Caki2 (cell line): ENCODE data around the gene GRIK2. TPM values are rescaled to one million over a fixed set of nuclear protein-coding genes. Genes with fewer than 3 reads are reported as not detected.
"Not testable (repeated sequence)": the region's sequence is repeated elsewhere in the genome, so short reads cannot be mapped to it uniquely, and the experiment has no call there.

ENCODE experiments used
- DNase-seq: peaks from one replicate; pipeline ENCODE4 v3.0.0-alpha.2; 2015; ENCODE audit warnings: low read depth
- in situ Hi-C: cut with HindIII; loops from 2 replicates; pipeline ENCODE4 v1.10.0; 2016; ENCODE audit warnings: low sequenced_read_pairs, low pct_unique_long_range_greater_than_20kb, mixed read lengths
- total RNA-seq: library from RNA; depleted of rRNA; stranded (reverse); fragments of >200 nt; shearing (Covaris generic); gene quantifications from 2 replicates; pipeline ENCODE4 v1.2.3, GENCODE V29; 2014; ENCODE audit warnings: low replicate concordance

Gene GRIK2
- total RNA-seq, 1 experiment from 2014 or later, result 0.03 TPM

DNA sequence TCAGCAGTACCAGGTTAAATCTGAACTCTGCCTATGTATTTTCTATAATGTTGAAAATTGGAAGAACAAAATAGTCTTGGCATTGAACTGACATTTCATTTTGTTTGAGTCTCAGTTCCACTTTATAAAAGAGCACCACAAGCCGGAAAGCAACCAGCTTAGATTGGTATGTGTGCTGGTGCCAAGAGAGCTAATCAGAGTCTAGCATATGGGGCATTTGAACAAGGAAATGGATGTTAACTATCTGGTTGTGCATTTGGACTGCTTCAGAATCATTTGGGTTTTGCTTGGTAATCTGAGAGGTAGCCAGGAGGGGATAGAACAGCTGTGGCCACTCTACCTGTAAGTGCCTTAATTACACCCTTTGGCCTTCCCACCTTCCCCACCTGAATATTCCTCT lies 184.8 kb downstream of the GRIK2 start:
- DNase-seq, result no peak
- in situ Hi-C loops, result no loop called here

DNA sequence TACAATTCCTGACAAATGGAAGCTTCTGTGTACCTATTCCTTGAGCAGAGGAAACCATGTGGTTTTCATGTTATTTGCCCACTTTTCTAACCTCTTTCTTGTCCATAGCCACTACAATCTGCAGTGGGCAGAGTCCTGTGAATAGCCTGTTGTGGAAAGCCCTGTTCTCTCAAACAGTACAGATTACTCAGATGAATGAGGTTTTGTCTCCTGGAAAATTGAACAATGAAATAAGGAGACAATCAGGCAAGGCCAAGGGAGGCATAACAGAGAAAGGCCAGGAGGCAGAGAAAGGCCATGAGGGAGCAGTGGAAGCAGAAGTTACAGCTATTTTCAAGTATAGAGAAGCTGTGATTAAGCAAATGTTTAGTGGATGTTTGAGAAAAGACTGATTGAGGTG lies 189.3 kb downstream of the GRIK2 start:
- in situ Hi-C loops, result no loop called here
- no peak for DNase-seq

DNA sequence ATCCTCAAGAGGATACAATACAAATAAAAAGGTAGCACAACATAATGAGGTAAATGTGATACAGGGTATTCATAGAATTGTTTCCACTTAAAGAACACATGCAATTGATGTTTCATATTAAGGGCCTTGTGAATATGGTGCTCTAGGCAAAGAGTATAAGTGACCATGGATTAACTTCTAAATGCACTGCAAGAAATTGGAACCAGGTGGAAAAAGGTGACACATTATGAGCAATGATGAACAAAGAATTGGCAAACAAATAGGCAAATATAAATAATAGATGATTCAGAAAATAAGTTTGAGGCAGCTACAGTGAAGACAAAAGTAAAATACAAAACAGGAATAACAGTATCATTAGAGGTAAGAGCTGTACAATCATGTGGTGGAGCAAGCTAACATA lies 192.0 kb downstream of the GRIK2 start:
- no peak for DNase-seq
- in situ Hi-C loops, result no loop called here

DNA sequence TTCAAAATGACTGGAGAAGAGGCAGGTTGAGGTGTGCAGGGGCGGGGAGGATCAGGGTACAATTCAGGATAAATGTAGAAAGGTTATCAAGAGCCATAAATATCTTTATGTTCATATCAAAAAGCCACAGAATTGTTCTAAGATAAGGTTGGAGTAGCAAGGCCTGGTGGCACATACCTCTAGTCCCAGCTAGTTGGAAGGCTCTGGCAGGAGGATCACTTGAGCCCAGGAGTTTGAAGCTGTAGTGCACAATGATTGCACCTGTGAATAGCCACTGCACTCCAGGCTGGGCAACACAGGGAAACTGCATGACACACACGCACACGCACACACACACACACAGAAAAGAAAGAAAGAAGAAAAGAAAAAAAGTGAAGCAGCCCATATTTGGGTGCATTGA lies 194.8 kb downstream of the GRIK2 start:
- DNase-seq, result no peak
- in situ Hi-C loops, result no loop called here

DNA sequence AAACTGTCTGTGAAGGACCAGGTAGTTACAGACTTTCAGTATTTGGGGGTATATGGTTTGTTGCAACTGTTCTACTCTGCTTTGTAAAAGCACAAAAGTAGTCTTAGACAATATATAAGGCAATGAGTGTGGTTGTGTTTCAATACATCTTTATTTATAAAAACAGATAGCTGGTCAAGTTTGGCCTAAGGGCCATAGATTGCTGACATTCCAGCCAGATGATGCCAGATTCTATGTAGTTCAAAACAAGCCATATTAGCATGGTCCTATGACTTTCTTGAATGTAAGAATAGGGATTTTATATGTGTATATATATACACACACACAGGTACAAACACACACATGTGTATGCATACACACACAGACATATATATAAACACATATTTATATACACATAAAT lies 201.8 kb downstream of the GRIK2 start:
- no peak for DNase-seq
- in situ Hi-C loops, result no loop called here

DNA sequence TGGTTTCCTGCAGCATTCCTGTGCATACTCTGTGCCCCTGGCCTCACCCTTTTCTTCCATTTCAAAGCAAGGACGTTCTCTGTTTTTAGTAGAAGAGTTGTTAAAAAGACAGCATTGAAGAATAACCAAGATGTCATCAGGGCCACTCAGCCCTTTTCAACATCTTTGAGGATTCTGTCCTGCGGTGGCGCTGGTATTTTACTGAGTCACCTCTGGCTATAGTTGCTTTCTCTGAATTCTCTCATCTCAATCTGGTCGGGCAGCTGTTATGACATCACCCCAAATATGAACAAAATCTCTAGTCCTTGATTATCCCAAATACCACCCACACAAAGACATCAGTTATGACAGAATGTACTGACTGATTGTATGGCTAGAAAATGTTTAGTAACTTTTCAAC lies 204.2 kb downstream of the GRIK2 start:
- in situ Hi-C loops, result no loop called here
- no peak for DNase-seq

DNA sequence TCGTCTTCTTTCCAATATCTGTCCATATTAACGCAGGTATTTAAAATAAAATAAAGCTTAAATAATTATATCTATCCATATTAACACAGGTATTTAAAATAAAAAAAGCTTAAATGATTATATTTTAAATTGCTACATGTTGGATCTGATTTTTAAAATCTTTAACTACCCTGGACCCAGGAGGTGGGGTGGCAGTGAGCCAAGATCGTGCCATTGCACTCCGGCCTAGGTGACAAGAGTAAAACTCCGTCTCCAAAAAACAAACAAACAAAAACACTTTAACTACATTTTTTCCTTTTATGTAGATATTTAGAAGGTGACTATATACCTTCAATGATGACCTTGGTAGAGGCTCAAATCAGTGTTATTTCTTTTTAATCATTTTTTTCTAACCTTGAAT lies 211.9 kb downstream of the GRIK2 start:
- no peak for DNase-seq
- in situ Hi-C loops, result no loop called here

DNA sequence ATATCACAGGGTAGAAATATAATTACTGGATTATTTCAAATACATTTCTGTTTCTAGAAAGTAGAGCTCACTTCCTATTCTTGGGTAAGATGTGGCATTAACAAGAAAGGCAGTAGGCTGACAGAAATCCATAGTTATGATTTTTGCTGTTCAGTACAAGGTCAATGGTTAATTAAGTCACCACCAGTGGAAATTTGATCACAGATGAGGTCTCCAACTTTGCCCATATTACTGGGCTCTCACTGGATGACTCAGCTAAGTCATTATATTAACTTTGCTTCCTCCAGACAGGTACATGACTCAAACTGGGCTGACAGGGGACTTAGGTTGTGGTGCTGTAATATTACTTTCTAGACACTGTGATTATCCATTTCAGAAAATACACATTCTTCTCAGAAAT lies 212.4 kb downstream of the GRIK2 start:
- DNase-seq, result peak; percentile 48
- in situ Hi-C loops, result no loop called here

DNA sequence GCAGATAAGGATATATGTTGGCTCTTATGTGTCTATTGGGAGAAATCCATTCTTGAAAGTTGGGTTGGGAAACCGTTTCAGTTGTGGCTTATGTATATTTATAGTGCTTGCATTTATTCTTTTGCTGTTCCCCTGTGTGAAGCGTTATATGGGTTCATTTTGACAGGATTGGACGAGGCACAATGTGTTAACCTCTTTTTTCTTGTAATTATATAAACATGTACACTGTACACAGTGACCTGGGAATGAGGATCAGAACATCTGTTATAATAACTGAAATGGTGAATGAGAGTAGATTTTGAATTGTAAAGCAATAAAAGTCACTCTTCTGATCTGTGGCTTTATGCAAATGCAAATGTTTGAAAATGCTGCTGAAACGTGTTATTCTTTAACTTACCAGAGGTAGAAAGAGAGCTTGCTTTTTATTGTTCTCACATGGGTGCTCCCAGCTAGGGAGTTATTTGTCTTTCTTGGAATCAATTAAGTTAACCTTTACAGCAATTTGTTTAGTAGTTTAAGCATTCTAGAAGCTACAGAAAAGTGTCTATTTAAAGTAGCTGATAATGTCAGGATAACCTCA lies 213.7 kb downstream of the GRIK2 start:
- DNase-seq, result peak; percentile 57
- in situ Hi-C loops, result no loop called here

DNA sequence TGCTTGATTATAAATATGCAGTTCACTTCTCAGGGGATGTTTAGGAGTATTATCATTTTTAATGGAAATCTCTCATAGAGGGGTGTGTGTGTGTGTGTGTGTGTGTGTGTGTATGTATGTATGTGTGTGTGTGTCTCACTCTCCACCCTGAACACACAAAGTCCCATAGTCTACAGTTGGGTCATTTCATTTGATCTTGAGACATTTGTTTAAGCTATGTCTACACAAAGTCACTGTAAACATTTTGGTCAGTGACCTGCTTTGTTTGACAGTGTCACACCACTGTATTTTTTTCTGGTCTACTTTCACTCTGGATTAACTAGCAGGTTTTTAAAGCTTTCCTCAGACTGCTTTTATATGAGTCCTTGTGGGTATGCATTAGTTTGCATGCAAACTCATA lies 215.2 kb downstream of the GRIK2 start:
- DNase-seq, result no peak
- in situ Hi-C loops, result no loop called here

DNA sequence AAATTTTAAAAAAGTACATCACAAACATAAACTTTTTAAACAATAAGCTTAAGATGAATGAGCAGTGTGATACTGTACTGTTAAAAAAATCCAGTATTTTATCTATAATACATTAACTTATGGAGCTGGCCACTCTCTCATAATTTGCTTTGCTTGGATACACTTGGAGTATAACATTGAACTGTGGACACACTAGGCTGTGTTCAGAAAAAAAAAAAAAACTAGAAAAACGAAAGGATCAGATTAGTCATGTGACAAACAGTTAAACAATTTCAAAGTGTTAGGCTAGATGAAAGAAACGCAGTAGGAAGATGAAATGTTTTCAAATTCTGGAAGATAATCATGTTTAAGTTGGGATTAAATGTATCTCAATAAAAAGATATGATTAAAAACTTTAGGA lies 220.0 kb downstream of the GRIK2 start:
- DNase-seq, result peak; percentile 60
- in situ Hi-C loops, result no loop called here

DNA sequence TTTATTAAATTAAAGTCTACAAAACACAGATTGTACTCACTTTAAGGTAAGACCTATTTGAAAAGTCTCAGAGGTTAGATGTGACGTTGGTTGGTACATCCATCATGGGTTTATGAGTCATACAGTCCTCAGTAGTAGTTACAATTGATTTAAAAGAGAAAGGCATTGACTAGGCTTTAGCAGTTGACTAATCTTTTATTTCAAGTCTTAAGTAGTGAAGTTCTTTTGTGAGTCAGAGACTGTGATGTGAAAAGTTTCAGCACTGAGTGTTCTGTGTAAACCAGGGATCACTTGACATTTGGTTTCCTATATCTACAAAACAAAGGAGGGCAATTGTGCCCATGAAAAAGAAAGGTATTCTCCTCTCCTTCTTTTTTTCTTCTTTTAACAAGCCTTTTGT lies 221.3 kb downstream of the GRIK2 start:
- in situ Hi-C loops, result no loop called here
- peak; percentile 62 for DNase-seq

DNA sequence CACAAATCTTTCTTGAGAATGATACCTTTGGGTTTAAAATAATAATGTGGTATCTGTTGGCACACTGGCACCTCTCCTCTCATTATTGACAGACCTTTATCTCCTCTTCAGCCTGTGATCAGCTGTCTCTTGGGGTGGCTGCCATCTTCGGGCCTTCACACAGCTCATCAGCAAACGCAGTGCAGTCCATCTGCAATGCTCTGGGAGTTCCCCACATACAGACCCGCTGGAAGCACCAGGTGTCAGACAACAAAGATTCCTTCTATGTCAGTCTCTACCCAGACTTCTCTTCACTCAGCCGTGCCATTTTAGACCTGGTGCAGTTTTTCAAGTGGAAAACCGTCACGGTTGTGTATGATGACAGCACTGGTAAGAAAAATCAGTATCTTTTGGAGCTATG lies 232.8 kb downstream of the GRIK2 start:
- in situ Hi-C loops, result no loop called here
- DNase-seq, result no peak

DNA sequence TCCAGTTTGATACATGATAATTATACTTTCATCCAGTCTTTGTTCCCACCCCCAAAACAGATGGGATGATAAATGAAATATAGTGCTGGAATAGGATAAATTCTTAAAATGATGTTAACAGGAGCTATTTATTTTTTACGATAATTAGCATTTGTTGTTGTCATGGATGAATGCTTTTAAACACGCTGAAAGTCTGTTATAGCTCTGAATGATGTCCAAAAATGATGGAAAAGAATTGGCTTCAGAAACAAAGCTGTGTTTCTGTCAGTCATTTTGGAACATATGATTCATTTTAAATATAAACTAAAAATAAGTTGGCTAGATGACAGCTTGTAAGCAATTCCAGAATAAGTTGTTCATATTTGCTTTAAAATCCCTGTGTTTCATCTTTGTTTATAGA lies 237.4 kb downstream of the GRIK2 start:
- no peak for DNase-seq
- in situ Hi-C loops, result no loop called here

DNA sequence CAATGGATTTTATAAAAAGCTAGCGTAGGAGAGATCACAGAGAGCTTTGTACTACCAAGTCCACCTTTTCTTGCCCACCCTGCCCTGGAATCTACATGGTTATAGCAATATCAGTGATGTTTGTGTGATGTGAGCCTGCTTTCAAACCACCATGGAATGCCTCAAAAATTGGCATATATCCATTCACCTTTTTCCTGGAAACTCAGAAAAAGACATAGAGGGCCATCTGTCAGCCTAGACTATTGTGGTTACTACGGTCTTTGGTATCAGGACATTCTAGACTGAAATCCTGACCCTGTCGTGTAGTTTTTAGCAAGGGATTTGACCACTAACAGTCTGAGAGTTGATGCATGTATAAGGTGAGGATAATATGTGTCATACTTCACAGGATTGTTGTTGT lies 239.6 kb downstream of the GRIK2 start:
- in situ Hi-C loops, result no loop called here
- no peak for DNase-seq

DNA sequence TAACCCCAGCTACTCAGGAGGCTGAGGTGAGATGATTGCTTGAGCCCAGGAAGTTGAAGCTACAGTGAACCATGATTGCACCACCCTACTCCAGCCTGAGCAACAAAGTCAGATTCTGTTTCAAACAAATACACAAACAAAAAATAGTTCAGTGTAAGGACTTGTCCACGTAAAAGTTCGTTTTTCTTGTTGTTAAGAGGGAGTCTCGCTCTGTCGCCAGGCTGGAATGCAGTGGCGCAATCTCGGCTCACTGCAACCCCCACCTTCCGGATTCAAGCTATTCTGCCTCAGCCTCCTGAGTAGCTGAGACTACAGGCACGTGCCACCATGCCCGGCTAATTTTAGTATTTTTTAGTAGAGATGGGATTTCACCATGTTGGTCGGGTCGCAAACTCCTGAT lies 245.4 kb downstream of the GRIK2 start:
- in situ Hi-C loops, result not testable (repeated sequence)
- peak; percentile 32 for DNase-seq

DNA sequence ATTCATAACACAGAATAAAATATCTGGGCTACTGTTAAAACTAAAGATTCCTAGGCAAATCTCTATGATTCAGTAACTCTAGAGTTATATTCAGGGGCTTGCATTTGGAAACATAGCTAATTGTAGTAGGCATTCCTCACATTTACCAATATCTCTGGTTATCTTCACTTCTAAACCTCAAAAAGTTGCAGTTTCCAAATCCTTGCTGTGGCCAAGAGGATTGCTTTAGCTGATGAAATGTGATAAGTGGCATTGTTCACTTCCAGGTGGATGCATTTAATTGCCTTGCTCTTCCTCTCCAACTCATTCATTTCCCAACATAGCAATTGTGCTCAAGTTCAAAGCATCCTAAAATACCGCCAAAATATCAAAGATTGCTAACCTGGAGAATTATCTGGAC lies 246.6 kb downstream of the GRIK2 start:
- DNase-seq, result no peak
- in situ Hi-C loops, result no loop called here

DNA sequence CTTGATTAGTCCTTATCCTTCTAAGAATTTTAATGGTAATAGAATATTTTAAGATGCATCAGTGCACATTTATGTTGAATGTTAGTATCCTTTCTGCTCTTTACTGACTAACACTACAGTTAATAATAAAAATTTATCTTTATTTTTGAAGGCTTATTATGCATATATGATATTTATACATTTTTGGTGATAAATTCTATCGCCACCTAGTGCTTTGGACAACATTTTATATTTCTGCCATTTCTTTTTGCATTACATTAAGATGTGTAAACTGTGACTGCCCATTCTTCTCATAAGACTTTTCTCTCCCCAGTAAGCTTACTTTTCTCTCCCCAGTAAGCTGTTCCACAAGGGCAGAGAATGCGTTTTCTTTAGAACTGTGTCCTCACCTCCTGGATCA lies 252.3 kb downstream of the GRIK2 start:
- no peak for DNase-seq
- in situ Hi-C loops, result no loop called here

DNA sequence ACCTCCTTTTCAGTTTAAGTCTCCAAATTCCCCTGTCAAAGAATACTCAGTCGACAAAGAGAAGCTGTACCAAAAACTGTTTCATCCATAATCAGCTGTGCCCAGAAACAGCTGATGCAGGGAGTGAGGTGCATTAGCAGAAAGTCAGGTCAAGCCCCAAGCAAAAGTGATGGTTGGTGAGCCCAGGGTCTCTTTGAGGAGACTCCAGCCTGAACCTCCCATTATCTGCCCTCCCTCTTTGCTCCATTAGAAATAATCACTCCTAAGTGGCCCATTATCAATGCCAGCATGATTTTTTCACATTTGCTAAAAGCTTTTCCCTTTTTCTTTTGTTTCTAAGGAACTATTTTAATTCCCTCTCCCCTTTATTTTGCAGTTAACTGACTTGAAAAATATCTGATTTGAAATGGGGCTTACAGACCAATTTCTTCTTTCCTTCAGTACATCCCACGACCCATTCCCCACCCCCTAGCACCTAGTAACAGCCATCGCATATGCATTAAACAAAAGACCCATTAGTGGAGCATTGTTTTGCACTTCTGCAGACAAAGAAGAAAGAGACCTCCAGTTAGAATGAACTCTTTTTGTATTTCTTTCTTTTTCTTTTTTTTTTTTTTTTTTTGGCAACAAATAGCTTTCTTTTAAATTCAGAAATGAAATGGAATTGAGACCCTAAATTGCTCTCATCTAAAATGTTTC lies 257.0 kb downstream of the GRIK2 start:
- DNase-seq, result no peak
- in situ Hi-C loops, result no loop called here

DNA sequence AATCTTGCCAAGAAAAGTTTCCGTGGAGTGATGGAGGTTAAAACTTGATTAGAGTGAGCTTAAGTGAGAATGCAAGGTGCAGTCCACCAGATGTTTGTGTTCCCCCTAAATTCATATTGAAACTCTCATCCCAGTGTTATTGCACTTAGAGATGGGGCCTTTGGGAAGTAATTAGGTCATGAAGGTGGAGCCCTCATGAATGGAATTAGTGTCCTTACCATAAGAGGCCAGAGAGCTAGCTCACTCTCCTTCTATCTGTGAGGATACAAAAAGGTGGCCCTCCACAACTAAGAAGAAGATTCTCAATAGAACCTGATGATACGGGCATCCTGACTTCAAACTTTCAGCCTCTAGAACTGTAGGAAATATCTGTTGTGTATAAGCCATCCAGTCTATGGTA lies 258.6 kb downstream of the GRIK2 start:
- in situ Hi-C loops, result no loop called here
- DNase-seq, result no peak
